Activated CD4-positive, CD25-positive, alpha-beta regulatory T cell treated with anti-CD3 and anti-CD28 coated beads, Interleukin-2, amount 50 U/mL, for 16 hours (primary cell): Measurements from ENCODE around the gene PAX2.

ENCODE experiments used
- DNase-seq: peaks from one replicate; pipeline ENCODE4 v3.0.0-alpha.2; 2020; ENCODE audit warnings: low read depth, low spot score

Gene PAX2

DNA sequence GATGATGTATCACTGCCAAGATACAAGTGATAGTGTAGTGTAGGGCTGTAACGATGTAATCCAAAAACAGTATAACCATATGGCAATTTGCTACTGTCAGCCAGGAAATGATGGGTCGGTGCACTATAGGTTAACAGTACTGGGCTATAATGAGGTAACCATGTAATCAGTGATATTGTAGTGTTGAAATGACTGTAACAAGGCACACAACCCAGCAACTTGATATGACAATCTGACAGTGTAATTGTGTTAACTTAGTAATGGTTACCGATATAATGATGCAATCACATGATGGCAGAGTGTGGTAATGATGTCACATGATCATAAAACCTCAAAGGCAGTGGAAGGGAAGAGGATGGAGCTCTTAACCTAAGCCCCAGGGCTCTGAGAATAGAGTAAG lies 93.6 kb downstream of the PAX2 start:
- DNase-seq = no peak

DNA sequence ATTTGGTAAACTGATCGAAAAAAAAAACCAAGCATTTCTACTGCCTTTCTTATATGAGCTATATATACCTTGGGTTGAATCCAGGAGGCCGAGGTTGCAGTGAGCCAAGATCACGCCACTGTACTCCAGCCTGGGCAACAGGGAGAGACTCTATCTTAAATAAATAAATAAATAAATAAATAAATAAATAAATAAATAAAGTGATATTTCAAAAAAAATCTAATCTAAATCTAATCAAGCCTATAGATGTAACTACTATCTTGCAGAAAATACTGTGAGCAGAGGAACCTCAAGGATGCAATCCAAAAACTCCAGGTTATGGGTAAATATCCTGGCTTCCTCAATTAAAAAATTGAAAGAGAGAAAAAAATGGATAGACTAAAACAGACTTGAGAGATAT lies 96.1 kb downstream of the PAX2 start:
- no peak for DNase-seq

DNA sequence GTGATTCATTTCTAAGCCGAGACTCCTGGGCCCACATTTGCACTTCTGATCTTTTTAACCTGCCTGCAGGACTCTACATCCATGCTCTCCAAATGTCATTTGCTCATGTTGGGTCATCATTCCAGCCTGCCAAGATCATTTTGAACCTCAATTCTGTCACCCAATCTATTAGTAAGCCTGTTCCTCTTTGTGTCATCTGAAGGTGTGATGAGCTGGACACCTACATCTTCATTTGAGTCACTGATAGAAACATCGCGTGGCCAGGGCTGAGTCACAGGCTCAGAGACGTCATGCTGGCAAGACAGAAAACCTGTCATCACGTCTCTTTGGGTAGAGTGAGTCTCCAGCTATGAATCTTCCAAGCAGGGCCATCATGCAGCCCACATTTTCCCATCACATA lies 102.1 kb downstream of the PAX2 start:
- DNase-seq = no peak

DNA sequence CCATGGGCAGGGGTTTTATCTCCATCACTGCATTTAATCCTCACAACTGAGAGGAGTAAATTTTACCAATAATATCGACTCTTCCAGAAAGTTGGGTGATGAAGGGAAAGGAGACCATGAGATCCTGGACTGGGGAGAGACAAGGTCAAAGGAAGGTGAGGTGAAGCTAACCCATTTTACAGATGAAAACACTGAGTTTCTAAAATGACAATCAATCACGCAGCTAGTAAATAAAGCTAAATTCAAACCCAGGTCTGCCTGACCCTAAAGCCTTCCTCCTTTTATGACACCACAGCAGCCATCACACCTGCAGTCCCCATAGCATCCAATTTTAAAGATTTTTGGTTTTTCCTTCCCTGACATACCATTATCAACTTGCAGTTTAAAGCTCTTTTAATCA lies 103.4 kb downstream of the PAX2 start:
- no peak for DNase-seq

DNA sequence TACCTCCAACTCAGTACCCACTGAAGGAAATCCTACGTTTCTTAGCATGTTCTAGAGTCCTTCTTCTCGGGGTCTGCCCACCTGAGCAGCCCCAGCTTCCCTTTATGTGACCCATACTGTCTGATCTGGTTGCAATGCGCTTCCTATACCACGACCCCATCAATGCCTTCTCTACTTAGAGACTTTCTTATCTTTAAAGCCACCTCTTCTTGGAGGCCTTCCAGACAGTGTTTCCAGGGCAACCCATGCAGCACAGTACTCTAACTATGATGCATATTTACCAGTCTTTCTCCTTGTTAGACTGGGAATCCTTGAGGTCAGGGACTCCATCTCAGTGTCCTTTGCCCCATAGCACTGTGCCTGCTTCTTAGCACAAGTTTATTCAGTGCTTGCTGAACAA lies 112.9 kb downstream of the PAX2 start:
- DNase-seq = no peak

DNA sequence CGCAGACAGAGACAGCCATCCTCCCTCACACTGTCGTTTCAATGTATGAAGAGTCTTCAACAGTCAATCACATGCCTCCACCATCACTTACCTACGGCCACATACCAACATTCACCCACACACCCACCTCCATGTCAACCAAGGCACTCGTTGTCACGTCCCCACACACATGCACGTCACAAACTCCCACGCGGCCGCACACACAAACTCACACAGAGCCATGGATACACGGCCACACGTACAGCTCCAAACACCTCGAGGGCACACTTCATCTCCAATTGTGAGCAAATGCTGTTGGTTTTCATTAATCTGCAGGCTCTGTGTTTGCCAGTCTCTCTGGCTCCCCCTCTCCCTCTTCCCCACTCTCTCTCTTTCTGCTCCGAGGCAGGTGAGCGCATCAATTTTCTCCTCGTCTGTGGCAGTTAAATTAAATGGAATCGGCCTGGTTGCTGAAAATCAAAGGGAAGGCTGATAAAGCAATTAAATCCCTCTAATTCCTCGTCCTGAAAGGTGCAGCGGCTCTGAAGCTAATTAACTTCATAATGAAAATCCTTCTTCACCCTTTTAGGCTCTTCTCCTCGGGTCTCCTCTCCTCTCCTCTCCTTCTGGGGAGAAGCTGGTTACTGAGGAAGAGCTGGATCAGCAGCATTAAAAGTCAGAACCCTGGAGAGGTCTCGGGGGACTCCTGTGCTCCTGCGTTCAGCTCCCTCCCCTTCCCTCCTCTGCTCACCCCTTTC lies 113.5 kb downstream of the PAX2 start:
- no peak for DNase-seq

DNA sequence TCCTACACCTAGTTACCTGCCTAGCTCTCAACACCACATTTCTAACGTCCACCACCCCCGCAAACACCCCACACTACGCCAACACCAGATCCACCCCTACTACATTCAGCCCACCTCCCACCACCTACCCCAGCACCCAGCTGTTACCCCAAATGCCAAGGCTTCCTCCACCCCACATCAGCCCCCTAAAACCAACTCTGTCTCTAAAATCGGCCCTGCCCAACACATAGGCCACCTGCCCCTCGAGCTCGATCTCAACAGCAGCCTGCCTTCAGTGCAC lies 114.0 kb downstream of the PAX2 start:
- DNase-seq = no peak

DNA sequence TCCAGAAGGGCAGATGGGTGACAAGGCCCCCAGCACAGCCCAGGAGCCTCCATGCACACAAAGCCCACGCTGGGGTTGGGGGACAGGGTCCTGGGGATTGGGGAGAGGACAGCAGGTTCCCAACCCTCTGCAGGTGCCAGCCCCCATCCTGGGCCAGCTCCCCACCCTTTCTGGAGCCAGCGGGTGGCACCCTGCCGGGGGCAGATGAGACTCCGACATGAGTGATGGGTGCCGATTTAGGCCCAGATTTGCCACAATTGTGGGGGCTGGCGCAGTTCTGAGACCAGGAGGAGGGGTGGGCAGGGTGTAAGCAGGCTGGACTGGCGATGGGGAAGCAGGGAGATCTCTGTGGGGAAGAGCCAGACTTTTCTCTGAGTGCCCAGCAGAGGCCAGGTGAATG lies 118.1 kb downstream of the PAX2 start:
- DNase-seq = no peak

DNA sequence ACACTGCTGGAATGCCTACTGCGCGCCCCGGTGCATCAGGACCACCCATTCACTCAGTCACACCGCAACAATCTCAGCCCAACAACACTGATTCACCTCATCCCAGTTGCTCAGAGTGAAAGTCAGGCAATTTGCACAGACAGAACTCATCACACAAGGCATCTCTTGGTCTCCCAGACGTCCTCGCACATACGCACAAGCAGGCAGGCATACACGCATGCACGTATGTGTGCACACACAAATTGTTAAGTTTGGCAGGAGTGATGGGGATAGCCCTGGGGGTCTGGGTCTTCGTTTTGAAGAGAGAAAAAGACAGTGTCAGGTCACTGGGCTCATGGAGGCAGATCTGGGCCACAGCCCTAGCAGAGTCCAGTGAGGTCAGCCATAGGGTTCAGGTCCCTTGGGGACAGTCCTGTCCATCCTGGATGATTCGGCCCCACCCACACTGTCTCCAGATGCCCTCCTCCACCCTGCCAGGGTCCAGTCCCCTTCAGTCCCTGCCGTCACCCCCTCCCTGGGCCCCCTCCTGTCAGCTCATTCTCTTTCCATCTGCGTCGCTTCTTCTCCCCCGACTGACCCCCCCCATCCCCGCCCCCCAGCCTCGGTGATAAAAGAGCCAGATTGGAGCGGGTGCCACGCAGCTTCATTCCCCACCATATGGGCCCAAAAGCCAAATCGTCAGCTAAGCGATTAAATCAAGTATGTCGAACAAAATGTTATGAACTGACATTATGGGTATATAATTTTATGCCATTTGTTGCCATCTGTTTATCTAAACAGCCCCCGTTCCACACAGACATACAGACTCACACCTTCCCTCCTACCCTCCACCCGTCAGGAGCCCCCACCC lies 118.9 kb downstream of the PAX2 start:
- DNase-seq = no peak

DNA sequence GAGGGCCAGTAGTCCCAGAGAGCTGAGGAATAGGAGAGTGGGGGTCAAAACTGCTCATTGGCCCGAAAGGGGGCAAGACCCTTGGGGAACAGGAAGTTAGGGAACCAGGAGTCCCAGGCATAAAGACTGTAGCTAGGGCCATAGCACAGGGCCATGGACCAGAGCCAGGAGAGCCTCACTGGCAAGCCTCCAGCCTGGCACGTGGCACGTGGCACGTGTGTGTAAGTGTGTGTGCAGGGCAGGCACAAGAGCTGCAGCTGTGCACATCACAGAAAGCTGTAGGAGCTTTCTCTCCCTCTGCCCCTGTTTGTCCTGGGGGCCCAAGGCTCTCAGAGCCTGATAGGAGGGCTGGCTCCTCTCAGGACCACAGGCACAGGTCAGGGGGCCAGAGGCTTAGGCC lies 119.6 kb downstream of the PAX2 start:
- no peak for DNase-seq

DNA sequence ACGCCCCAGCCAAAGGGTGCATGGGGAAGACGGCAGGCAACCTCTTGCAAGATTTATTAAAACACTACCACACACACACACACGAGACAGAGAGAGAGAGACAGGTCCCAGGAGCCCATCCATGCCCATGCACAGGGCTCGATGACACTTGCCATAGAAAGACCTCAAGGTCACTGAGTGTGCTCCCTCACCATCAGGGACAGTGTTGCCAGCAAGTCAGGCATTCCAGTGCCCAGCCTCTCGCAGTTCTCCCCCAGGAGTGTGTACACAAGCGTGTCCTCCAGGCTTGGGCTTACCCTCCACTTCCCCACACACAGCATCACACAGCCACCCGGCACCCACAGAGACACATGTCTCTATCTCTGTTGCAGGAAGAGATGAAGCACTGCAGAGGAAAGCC lies 120.6 kb downstream of the PAX2 start:
- DNase-seq = no peak

DNA sequence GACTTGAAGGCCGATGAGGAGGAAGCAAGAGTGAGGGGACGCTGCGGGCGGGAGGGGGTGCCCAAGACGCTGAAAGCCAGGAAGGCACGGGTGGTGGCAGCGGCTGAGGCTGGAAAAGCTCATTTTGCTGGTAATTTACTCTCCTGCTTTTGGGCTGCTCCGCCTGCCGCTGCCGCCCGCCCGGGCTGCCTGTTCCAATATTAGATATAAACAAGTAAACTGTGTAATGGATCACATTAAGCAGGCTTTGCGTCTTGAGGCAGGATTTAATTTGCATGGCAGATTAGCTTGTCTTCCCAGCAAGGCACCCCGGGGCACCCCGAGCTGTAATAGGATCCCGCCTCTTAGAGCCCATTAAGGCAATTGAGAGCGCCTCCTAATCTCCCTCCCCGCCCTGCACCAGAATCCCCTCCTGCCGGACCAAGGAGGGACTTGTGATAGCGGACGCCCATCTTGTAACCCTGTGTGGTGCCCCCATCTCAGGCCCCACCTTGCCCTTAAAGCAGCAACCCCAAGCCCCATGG lies 121.3 kb downstream of the PAX2 start:
- no peak for DNase-seq

DNA sequence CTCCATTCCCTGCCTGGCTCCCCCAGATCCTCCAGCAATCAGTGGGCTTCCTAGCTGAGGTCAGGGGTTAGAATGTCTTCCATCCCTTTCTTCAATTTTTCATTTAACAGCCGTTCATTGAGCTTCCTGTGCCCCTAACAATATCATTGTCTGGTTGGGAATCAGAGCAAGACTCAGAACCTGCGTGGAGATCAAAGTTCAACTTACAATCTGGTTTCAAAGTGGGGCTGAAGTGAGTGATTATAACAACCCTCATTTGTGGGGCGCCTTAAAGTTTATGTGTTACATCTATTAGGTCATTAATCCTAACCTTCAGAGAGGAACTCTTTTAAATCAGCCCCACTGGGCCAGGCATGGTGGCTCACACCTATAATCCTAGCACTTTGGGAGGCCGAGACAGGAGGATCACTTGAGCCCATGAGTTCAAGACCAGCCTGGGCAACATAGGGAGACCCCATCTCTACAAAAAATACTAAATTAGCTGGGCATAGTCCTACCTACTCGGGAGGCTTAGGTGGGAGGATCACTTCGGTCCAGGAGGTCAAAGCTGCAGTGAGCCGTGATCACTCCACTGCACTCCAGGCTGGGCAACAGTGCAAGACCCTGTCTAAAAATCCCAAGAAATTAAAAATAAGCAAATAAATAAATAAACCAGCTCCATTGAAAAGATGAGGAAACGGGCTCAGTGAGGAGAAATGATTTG lies 122.0 kb downstream of the PAX2 start:
- DNase-seq = no peak

DNA sequence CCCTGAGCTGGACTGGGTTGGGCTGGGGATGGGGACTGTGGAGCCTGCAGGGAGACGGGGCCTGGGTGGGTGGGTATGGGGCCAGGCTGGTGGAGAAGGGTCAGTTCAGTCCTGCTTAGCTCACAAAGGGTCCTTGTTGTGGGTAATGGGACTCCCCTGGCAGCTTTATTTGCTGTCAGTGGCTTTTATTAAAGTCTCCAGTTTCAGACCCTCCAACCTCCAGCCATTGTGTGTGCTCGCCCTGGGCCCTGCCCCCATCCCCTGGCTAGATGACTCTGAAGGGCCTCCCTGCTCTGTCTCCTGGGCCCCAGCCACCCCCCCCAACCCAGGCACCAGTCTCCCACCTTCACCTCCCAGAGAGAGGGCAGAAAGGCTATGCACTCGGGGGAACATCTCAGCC lies 123.0 kb downstream of the PAX2 start:
- no peak for DNase-seq

DNA sequence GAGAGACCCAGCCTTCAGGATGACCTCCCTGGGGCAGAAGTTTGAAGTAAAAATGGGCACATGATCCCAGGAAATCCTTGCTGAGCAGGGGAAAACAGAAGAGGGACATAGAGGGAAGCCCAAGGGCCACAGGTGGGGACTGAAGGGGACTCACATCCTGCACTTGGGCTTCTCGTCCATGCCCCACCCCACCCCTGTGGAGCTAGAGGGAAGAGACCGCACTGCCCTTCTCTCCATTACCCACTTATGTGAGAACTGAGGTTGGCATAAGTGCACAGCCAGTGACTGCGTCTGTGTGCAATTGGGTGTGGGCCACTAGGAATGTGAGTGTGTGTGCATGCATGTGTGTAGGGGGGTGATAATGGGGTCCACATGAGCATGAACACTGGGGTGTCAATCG lies 124.0 kb downstream of the PAX2 start:
- DNase-seq = no peak

DNA sequence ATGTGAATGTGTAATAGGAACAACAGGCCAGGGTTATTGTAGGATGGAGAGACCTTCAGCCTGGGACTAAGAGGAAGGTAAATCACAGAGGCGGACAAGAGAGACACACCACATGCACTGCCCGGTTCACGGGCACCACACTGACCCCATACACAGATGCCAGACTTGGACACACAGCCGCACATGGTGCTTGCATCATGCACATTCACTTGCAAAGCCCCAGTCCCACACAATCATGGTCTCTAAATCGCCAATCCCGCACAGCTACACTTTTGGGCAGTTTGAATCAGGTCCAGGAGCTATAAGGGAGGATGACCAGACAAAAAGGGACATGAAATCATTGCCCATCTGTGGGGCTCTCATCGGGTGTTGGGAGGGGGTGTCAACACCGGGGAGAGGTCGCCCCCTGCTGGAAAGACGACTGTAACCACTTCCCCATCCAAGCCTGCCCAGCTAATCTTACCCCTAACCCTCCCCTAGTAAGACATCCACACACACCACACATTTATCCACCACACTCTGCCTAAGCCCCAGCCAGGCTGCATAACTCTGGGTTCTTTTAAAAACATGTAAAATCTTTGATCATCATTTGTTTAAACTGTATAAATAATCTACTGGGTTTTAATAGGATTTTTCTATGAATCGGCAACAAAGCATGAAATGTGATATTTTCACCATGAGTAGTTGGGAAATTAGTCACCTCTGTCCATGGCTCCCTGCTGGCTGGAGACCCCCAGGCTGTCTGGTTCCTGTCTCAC lies 126.8 kb downstream of the PAX2 start:
- DNase-seq = peak; percentile 14

DNA sequence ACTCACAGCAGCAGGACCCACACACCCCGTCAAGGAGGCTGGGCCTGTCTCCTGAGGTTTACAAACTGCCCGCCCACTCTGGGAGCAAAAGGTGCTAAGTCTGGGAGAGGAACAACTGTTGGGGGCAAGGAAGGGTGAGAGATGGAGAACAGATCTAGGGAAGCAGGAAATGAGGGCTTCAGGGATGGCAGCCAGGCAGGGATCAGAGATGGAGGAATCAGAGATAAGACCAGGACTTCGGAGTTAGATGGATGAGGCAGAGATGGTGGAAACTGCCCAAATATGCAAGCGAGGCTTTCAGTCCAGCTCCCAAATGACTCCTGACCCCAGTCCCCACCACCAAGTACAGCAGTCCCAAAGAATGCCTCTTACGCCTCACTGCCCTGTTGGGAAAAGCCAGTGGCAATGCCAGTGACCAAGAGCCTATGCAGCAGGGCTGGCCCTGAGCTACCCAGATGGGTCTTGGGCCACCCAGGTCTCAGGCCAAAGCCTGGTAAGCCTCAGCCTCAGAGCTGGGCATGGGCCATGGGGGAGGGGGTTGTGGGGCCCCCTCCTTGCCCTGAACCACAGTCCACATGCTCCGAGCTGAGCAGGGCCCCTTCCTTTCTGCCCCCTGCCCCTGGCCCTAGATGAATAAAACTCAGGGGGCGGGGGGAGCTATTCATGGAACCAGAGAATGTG lies 127.9 kb downstream of the PAX2 start:
- no peak for DNase-seq

DNA sequence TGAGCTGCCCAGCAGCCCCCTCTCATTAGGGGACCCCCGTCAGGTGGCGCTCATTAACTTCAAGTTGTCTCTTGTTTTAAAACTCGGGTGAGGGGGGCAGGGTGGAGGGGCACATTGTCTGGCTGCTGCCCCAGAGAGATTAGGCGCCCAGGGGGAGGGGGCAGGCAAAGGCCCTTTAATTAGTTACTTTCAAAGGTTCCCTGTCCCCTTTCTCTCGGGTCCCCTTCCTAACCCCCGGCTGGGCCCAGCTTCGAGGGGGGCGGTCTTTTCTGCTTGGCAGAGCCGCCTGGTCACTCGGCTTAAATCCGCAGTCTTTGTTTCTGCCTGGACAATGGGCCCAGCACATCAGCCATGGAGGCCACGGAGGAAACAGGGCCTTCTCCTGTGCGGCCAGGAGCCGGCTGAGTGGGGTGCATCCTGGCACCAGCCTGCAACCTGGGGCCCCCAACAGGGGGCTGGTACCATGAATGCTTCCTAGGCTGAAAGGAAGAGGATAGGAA lies 128.5 kb downstream of the PAX2 start:
- DNase-seq = no peak

DNA sequence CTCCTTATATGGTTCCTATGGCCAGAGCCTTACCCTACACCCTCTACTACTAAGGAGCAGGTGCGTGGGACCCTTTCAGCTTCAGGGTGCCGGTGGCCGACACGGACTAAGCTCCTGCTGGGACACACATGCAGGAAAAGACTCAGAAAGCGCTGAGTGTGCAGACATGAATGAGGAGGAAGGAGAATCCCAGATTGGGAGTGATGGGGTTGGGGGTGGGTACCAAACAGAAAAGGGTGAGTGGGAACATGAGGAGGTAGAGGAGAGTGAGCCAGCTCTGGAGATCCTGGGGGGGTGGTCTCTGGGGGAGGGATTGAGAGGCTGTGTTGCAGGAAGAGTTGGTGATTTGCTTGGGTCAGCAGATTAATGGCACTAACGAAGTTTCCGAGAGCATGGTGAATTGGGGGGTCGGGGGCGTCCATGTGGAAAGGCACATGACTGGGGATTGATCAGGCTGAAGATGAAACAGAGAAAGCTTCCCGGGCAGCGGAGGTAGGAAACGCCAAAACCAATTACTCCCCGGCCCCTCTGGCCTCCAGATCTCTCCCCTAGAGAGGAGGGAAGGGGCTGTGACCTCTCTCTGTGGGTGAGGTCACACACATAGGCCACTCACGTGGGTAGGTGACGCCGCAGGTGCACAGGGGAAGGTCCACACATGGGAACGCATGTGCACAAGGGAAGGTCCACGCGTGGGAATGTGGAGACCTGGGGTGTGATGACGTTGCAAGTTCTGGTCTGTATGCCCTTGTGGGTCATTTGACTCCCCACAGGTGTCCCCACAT lies 129.5 kb downstream of the PAX2 start:
- no peak for DNase-seq

DNA sequence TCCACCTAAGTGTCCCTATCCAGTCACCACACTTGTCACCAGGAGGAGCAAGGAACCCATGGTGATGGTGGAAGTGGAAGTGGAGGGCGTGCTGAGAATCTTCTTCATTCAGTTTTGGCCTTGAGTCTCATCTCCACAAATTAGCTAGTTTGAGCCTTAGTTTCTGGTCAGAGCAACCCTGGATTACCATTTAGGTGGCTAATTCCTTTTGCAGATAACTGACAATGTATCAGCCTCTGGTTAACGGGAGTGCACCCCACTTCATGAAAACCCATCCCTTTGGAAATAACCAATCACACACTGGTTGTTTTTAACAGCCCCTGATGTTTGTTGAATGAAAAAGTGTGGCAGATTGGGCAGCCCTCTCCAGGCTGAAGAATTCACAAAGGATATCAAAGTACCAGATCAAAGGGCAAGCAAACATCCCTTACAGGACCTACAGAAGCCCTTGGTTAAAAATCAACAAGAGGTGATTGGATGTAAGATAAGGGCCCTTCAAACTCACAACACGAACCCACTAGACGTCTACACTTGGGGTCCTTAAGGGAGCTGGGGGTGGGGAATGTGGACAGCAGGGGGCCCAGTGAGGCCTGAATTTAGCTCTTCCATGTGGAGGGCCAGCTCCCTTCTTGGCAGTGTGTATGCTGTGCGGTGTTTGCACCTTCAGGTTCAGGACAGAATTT lies 130.2 kb downstream of the PAX2 start:
- DNase-seq = no peak
